ENCODE results near the gene HJURP. TPM values are rescaled to one million over a fixed set of nuclear protein-coding genes. Genes with fewer than 3 reads are reported as not detected.

HJURP gene
- total RNA-seq, 4 donors from 2014 or later: 0.27 to 0.45 (median 0.38) TPM; not detected in 1

- DNase-seq: no peak
- WGBS, 2 donors: 86 to 92% methylated on average over 5 of the region's 5 CpGs
- TF ChIP-seq CTCF (IDR thresholded peaks at IDR 0.05): no peak
- no peak for TF ChIP-seq POLR2A (IDR thresholded peaks at IDR 0.05)
Observed at GRCh38 chr2:233855345-233855744, 1.0 kb upstream of the HJURP start.

GRCh38 chr2:233853883-233854240, 473 bp downstream of the HJURP start:
- H3K36me3 ChIP-seq: no peaks in the 10 kb centered on the region
- intact Hi-C loops (cut with DNase I): no loop called here
- no peaks in the 10 kb centered on the region for H3K27me3 ChIP-seq
- TF ChIP-seq CTCF (IDR thresholded peaks at IDR 0.05): no peak
- TF ChIP-seq POLR2A (IDR thresholded peaks at IDR 0.05): no peak
- no peaks in the 10 kb centered on the region for H3K9me3 ChIP-seq
- H3K4me1 ChIP-seq: peaks cover 7% of the 10 kb centered on the region in 2 donors
- no peak overlapping the region for H3K27ac ChIP-seq
- DNase-seq: no peak
- H3K4me3 ChIP-seq (replicated peaks in 1 of 3): peak overlapping the region in 2 of 3 donors; percentile 33 to 48
- WGBS, 2 donors: 0 to 1% methylated on average over 23 to 25 of the region's 25 CpGs

More at GRCh38 chr2:233855345-233855744, 1.0 kb upstream of the HJURP start:
- intact Hi-C loops (cut with DNase I): no loop called here
- Histone ChIP-seq H3K27me3 (no peaks in the 10 kb centered on the region), H3K4me3 (replicated peaks in 1 of 3) (no peak overlapping the region), H3K4me1 (peaks cover 7% of the 10 kb centered on the region in 2 donors), H3K9me3 (no peaks in the 10 kb centered on the region), H3K27ac (no peak overlapping the region), H3K36me3 (no peaks in the 10 kb centered on the region)

DNA sequence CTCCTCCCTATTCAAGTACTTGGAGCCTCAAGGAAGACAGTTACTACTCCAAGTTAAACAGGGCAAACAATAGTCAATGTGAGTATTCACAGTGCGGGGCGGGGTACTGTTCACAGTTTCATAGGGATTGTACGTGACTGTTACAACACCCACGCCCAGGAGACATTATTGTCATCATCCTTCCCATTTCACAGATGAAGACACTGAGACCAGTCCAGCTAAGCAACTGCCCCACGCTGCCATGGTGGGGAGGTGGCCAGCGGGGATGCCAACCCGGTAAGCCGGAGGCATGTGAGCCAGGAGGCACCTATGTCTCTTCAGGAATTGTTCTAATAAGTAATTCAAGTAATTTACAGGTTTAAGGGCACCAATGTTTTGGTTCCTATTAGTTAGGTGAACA, 982 bp downstream of the HJURP start:
- 30 to 44% methylated on average over 8 of the region's 8 CpGs for WGBS, 2 donors
- H3K27ac ChIP-seq: no peak overlapping the region
- intact Hi-C loops (cut with DNase I): no loop called here
- DNase-seq: no peak
- H3K36me3 ChIP-seq: no peaks in the 10 kb centered on the region
- H3K4me1 ChIP-seq: peaks cover 7% of the 10 kb centered on the region in 2 donors
- no peak overlapping the region for H3K4me3 ChIP-seq (replicated peaks in 1 of 3)
- no peak for TF ChIP-seq POLR2A (IDR thresholded peaks at IDR 0.05)
- no peak for TF ChIP-seq CTCF (IDR thresholded peaks at IDR 0.05)
- no peaks in the 10 kb centered on the region for H3K27me3 ChIP-seq
- H3K9me3 ChIP-seq: no peaks in the 10 kb centered on the region

DNA sequence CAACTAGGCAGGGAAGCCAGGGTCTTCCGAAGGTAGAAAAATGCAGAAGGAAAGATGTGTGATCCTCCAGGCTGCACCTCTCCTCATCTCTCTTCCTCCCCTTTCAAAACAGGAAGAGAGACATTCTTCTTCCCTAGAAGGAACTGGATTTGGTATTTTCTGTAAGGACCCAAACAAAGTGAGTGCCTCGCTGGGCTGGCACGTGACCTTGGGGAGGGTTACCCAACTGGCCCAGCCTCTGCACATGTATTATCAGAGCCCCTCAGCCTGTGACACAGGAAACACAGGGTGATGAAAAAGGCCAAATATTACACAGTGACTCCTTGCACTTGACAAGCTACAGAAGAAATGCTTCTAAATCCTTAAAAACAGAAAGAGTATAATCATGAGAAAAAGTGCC, 2.3 kb downstream of the HJURP start:
- no peak overlapping the region for H3K27ac ChIP-seq
- H3K36me3 ChIP-seq: no peaks in the 10 kb centered on the region
- intact Hi-C loops (cut with DNase I): no loop called here
- DNase-seq: no peak
- no peak overlapping the region for H3K4me3 ChIP-seq (replicated peaks in 1 of 3)
- 68% methylated on average over 3 of the region's 3 CpGs for WGBS, 2 donors
- no peak for TF ChIP-seq POLR2A (IDR thresholded peaks at IDR 0.05)
- TF ChIP-seq CTCF (IDR thresholded peaks at IDR 0.05): no peak
- H3K9me3 ChIP-seq: no peaks in the 10 kb centered on the region
- no peaks in the 10 kb centered on the region for H3K27me3 ChIP-seq
- peaks cover 7% of the 10 kb centered on the region in 2 donors for H3K4me1 ChIP-seq

DNA sequence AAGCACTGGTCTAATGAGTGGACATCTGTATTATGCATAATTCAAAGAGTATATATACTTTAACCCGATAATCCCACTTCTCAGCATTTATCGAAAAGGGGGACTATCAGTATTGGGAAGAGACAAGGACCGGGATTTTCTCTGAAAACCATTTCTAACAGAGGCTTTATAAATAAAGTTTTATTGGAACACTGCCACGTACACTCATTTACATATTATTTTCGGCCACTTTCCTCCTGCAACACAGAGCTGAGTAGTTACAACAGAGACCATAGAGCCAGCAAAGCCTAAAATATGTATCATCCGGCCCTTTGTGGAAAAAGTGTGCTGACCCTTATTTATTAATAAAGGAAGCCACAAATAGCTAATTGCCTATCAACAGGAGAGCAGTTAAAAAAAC, 3.2 kb downstream of the HJURP start:
- Histone ChIP-seq H3K27ac (no peak overlapping the region), H3K27me3 (no peaks in the 10 kb centered on the region), H3K9me3 (no peaks in the 10 kb centered on the region), H3K4me1 (peaks cover 7% of the 10 kb centered on the region in 2 donors), H3K4me3 (replicated peaks in 1 of 3) (no peak overlapping the region), H3K36me3 (no peaks in the 10 kb centered on the region)
- 97% methylated on average over 6 of the region's 6 CpGs for WGBS, 2 donors
- DNase-seq: no peak
- intact Hi-C loops (cut with DNase I): no loop called here
- TF ChIP-seq CTCF (IDR thresholded peaks at IDR 0.05) (no peak), POLR2A (IDR thresholded peaks at IDR 0.05) (no peak)
